Stomach smooth muscle (tissue), 2 donors: ENCODE measurements around the gene ABCC2.
A peak's percentile ranks its signal among the peaks of the same experiment; 100 is the strongest.

Source experiments
- H3K27ac ChIP-seq: one replicate; pipeline ENCODE4 v1.7.0; 2013; ENCODE audit warnings: mild to moderate bottlenecking, low read length, inconsistent platforms
- H3K27me3 ChIP-seq, 2 donors: one replicate each; pipeline ENCODE4 v1.7.0; 2013; ENCODE audit warnings: low read length in 2 of 2; ENCODE audit not compliant: insufficient read depth in 2 of 2, control insufficient read depth in 1 of 2
- H3K36me3 ChIP-seq, 2 donors: one replicate each; pipeline ENCODE4 v1.7.0; 2013; ENCODE audit warnings: low read length in 2 of 2; ENCODE audit not compliant: control insufficient read depth in 2 of 2, insufficient read depth in 2 of 2
- H3K4me1 ChIP-seq: one replicate; pipeline ENCODE4 v1.7.0; 2013; ENCODE audit warnings: low read length; ENCODE audit not compliant: control insufficient read depth, insufficient read depth
- H3K4me3 ChIP-seq, 2 donors: one replicate each; pipeline ENCODE4 v1.7.0; 2013; ENCODE audit warnings: low read length in 2 of 2
- H3K9ac ChIP-seq, 2 donors: one replicate each; pipeline ENCODE4 v1.7.0; 2013; ENCODE audit warnings: low read length in 2 of 2, mild to moderate bottlenecking in 1 of 2
- H3K9me3 ChIP-seq, 2 donors: one replicate each; pipeline ENCODE4 v1.7.0; 2013; ENCODE audit warnings: low read length in 2 of 2; ENCODE audit not compliant: control insufficient read depth in 2 of 2
- donor health status: healthy.
- donor health status: Pancreatic carcinoma.

Gene ABCC2

GRCh38 chr10:99808270-99808669 lies 25.8 kb downstream of the ABCC2 start:
- Histone ChIP-seq H3K4me3 (no peak overlapping the region), H3K27me3 (no peaks in the 10 kb centered on the region), H3K27ac (no peak overlapping the region), H3K9me3 (no peaks in the 10 kb centered on the region), H3K4me1 (peaks cover 9% of the 10 kb centered on the region), H3K9ac (no peak overlapping the region), H3K36me3 (peaks cover 0 to 2% of the 10 kb centered on the region in 2 donors)

- H3K27me3 ChIP-seq: no peaks in the 10 kb centered on the region
- peaks cover 0 to 2% of the 10 kb centered on the region in 2 donors for H3K36me3 ChIP-seq
- peak overlapping the region; percentile 53 for H3K27ac ChIP-seq
- H3K4me1 ChIP-seq: peaks cover 9% of the 10 kb centered on the region
- no peaks in the 10 kb centered on the region for H3K9me3 ChIP-seq
- no peak overlapping the region for H3K4me3 ChIP-seq
- no peak overlapping the region for H3K9ac ChIP-seq
Observed at GRCh38 chr10:99809481-99809880, 27.0 kb downstream of the ABCC2 start.

- H3K4me3 ChIP-seq: no peak overlapping the region
- no peak overlapping the region for H3K9ac ChIP-seq
- H3K36me3 ChIP-seq: peaks cover 0 to 2% of the 10 kb centered on the region in 2 donors
- H3K27me3 ChIP-seq: no peaks in the 10 kb centered on the region
- no peaks in the 10 kb centered on the region for H3K9me3 ChIP-seq
- peak overlapping the region; percentile 53 for H3K27ac ChIP-seq
- H3K4me1 ChIP-seq: peaks cover 9% of the 10 kb centered on the region
Observed at GRCh38 chr10:99809931-99810615, 27.6 kb downstream of the ABCC2 start.

- Histone ChIP-seq H3K4me3 (no peak overlapping the region), H3K36me3 (peaks cover 0 to 2% of the 10 kb centered on the region in 2 donors), H3K4me1 (peaks cover 9% of the 10 kb centered on the region), H3K27me3 (no peaks in the 10 kb centered on the region), H3K27ac (no peak overlapping the region), H3K9me3 (no peaks in the 10 kb centered on the region), H3K9ac (no peak overlapping the region)
Observed at GRCh38 chr10:99812177-99812576, 29.7 kb downstream of the ABCC2 start.

- H3K27me3 ChIP-seq: no peaks in the 10 kb centered on the region
- H3K9me3 ChIP-seq: no peaks in the 10 kb centered on the region
- H3K9ac ChIP-seq: no peak overlapping the region
- no peak overlapping the region for H3K27ac ChIP-seq
- no peaks in the 10 kb centered on the region for H3K36me3 ChIP-seq
- H3K4me1 ChIP-seq: peaks cover 9% of the 10 kb centered on the region
- no peak overlapping the region for H3K4me3 ChIP-seq
Observed at GRCh38 chr10:99814143-99814542, 31.7 kb downstream of the ABCC2 start.

- Histone ChIP-seq H3K4me1 (no peaks in the 10 kb centered on the region), H3K36me3 (no peaks in the 10 kb centered on the region), H3K27ac (no peak overlapping the region)
Observed at GRCh38 chr10:99815621-99816020, 33.2 kb downstream of the ABCC2 start.

GRCh38 chr10:99827936-99828335 lies 45.5 kb downstream of the ABCC2 start:
- H3K9me3 ChIP-seq: no peaks in the 10 kb centered on the region
- no peak overlapping the region for H3K27ac ChIP-seq
- no peaks in the 10 kb centered on the region for H3K36me3 ChIP-seq
- H3K27me3 ChIP-seq: no peaks in the 10 kb centered on the region
- no peaks in the 10 kb centered on the region for H3K4me1 ChIP-seq
- H3K4me3 ChIP-seq: no peak overlapping the region
- no peak overlapping the region for H3K9ac ChIP-seq

More at GRCh38 chr10:99815621-99816020, 33.2 kb downstream of the ABCC2 start:
- no peaks in the 10 kb centered on the region for H3K27me3 ChIP-seq
- no peaks in the 10 kb centered on the region for H3K9me3 ChIP-seq
- H3K4me3 ChIP-seq: no peak overlapping the region
- H3K9ac ChIP-seq: no peak overlapping the region

GRCh38 chr10:99828464-99828863 lies 46.0 kb downstream of the ABCC2 start:
- no peaks in the 10 kb centered on the region for H3K4me1 ChIP-seq
- no peaks in the 10 kb centered on the region for H3K27me3 ChIP-seq
- H3K9me3 ChIP-seq: no peaks in the 10 kb centered on the region
- no peak overlapping the region for H3K27ac ChIP-seq
- H3K36me3 ChIP-seq: no peaks in the 10 kb centered on the region
- H3K4me3 ChIP-seq: no peak overlapping the region
- no peak overlapping the region for H3K9ac ChIP-seq

GRCh38 chr10:99832439-99832838 lies 50.0 kb downstream of the ABCC2 start:
- no peaks in the 10 kb centered on the region for H3K36me3 ChIP-seq
- no peaks in the 10 kb centered on the region for H3K9me3 ChIP-seq
- no peak overlapping the region for H3K9ac ChIP-seq
- no peaks in the 10 kb centered on the region for H3K4me1 ChIP-seq
- no peaks in the 10 kb centered on the region for H3K27me3 ChIP-seq
- no peak overlapping the region for H3K27ac ChIP-seq
- H3K4me3 ChIP-seq: no peak overlapping the region

- no peaks in the 10 kb centered on the region for H3K27me3 ChIP-seq
- H3K9ac ChIP-seq: no peak overlapping the region
- no peaks in the 10 kb centered on the region for H3K36me3 ChIP-seq
- no peak overlapping the region for H3K27ac ChIP-seq
- no peaks in the 10 kb centered on the region for H3K9me3 ChIP-seq
- no peaks in the 10 kb centered on the region for H3K4me1 ChIP-seq
- H3K4me3 ChIP-seq: no peak overlapping the region
Observed at GRCh38 chr10:99834410-99834809, 52.0 kb downstream of the ABCC2 start.

- H3K27ac ChIP-seq: no peak overlapping the region
- no peaks in the 10 kb centered on the region for H3K27me3 ChIP-seq
- H3K9ac ChIP-seq: no peak overlapping the region
- H3K4me1 ChIP-seq: no peaks in the 10 kb centered on the region
- no peaks in the 10 kb centered on the region for H3K9me3 ChIP-seq
- H3K36me3 ChIP-seq: no peaks in the 10 kb centered on the region
- no peak overlapping the region for H3K4me3 ChIP-seq
Observed at GRCh38 chr10:99835947-99836346, 53.5 kb downstream of the ABCC2 start.
